NCI-H2107 treated with DMSO at 0.1 percent for 48 hours (cell line): ENCODE data around the gene CSNK2A3.
"Not testable (repeated sequence)": the region's sequence is repeated elsewhere in the genome, so short reads cannot be mapped to it uniquely, and the experiment has no call there.

Experiments used
- DNase-seq: peaks from one replicate; lab custom pipeline; 2025; ENCODE audit not compliant: unreplicated experiment; lab: John Stamatoyannopoulos, UW

The CSNK2A3 gene

GRCh38 chr11:11380340-11380739 is 27.3 kb upstream of the CSNK2A3 start:
- DNase-seq = no peak

DNA sequence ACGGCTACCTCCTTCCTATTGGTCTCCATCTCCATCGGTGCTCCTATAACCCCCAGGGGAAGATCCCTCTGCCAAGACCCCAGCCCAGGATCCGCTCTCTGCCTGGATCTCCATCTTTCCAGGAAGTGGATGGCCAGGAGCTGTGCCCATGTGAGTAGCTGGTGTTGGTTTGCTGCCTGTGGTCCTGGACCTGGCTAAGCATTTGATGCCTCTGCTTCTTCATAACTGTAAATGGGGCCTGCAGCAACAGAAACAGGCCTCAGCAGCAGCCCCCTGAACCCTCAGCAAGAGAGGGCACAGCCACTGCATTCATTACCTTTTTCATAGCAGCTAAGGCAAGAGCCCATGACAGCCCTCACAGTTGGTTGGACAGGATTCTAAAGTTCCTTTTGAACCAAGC is 26.6 kb upstream of the CSNK2A3 start:
- DNase-seq = no peak

- DNase-seq = no peak
Observed at GRCh38 chr11:11378184-11378940, 25.3 kb upstream of the CSNK2A3 start.

- no peak for DNase-seq
Observed at GRCh38 chr11:11374358-11375148, 21.5 kb upstream of the CSNK2A3 start.

DNA sequence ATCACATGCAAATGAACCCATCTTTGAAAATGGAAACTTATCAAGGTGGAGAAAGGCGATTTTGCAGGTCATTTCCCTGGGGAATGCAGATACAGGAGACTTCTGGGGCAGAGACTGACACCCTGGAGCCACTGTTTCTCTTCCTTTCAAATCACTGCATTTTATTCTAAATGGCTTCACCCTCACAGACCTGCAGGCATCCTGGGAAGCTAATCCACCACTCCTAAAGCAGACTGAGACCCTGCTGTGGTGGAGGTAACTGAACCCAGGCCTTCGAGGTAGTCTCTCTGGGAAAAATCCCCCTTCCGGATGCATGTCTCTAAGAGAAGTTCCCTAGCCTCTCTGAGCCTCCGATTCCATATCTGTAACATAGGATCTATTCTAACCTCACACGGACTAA is 20.9 kb upstream of the CSNK2A3 start:
- DNase-seq = no peak

- DNase-seq = no peak
Observed at GRCh38 chr11:11372461-11372860, 19.4 kb upstream of the CSNK2A3 start.

DNA sequence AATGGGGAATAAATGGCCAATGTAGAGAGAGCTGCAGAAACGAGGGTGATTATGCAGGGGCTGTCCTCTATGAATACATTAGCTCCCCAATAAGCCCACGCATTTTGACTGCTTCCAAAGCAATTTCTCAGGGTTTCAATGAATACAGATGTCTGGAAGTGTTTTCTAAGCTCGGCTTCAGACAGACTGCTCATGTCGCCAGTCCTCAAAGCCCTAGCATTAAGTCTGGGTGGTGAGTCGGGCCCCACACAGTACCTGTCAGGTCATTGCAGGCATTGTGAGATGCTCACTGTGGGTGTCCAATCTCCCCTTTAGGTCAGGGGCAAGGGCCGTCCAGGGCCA is 17.9 kb upstream of the CSNK2A3 start:
- DNase-seq = no peak

GRCh38 chr11:11370255-11370961 is 17.4 kb upstream of the CSNK2A3 start:
- DNase-seq = no peak

DNA sequence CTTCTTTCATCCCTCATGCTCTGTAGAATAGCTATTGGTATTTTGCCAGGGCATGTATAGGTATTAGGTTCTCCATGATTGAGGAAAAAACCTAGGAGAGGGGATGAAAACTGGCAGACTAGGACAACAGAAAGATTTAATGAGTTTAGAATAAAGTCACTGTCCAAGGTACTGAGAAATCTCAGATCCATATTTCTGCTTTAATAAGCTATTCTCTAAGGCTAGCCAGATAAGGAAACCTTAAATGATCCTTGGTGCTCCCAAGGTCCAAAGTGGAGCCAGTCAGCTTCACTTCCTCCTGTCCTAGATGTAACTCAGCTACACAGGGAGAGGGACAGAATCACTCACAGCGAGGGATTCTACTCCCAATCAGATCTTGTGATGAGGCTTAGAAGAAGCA is 13.7 kb upstream of the CSNK2A3 start:
- no peak for DNase-seq

DNA sequence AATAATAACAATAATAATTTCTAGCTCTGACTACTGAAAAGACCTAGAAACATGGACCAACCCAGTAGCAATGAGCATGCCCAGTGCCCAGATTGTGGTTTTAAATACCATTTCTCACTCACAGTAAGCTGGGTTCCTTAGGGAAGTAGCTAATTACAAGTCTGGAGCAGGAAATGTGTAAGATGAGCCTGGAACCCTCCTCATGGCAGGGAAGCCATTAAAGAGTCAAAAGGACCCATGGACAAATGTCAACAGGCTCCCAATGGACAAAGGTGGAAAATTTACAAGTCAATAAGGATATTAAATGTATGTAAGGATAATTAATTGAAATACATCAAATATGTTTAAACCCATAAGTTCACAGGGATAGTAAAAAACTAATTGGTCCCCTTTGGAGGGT is 10.6 kb upstream of the CSNK2A3 start:
- no peak for DNase-seq

- DNase-seq = no peak
Observed at GRCh38 chr11:11359611-11360010, 6.6 kb upstream of the CSNK2A3 start.

GRCh38 chr11:11356842-11357241 is 3.8 kb upstream of the CSNK2A3 start:
- no peak for DNase-seq

DNA sequence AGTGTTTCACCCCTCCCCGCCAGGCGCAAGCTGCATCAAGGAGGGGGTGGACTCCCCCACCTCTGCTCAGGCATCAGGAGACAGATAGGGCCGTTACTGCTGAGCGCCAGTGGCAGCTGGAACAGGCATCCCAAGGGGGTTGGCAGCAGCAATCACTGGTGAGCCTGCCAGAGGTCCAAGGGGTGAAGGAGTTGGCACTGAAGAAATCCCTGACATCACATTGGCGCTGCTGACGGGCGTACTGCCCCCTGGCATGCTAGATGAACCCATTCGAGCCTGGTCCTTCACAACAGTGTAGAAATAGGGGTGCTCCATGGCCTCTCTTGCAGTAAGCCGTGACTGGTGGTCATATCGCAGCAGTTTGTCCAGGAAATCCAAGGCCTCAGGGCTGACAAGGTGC is 1.2 kb downstream of the CSNK2A3 start:
- not testable (repeated sequence) for DNase-seq

- no peak for DNase-seq
Observed at GRCh38 chr11:11351042-11351586, 1.9 kb downstream of the CSNK2A3 start.

DNA sequence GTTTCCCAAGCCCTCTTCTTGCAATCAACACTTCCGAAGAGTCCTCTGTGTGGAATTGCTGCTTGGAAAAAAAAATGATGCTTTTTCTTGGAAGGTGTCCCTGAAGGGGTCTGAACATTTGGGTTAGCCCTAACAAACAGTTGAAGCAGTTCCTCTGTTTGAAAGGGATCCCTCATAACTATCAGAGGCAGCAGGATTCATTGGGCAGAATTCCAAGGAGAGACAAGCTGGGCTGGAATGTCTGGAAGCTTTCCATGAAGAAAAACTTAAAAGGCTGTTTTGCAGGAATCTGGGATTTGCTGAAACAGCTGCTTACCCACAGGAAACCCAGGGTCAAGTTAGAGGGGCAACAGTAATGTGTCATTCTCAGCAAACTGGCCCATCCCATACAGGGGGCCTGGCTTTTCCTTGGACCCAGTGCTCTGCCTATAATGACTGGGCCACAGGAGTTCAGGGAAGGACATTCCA is 3.1 kb downstream of the CSNK2A3 start:
- no peak for DNase-seq

DNA sequence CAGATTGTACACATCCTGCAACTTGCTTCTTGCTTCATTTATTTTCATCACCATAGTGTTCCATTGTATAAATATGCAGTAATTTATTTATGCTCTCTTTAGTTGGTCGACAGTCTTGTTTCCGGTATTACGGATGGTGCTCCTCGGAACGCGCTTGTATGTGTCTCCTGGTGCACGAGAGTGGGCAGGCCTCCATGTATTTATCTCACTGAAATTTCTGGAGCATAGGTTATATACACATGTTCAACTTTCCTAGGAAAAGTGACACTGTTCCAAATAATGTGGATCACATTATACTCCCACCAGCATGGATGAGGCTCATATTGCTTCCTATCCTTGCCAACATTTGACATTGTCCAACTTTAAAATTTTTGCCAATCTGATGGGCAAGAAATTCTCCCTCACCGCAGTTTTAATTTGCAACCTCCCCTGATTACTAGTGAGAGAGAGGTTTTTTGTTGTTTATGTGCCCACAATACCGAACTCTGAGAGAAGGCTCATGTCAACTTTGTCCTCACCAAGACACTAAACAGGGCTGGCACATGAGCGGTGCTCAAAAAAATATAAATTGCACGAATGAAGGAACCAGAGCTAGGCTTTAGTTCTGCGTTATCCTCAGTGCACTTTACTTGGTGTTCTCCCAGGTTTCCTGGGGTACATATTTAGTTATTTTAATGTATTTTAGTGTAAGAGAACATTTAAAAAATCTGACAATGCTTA is 3.8 kb downstream of the CSNK2A3 start:
- no peak for DNase-seq

GRCh38 chr11:11348303-11348702 is 4.7 kb downstream of the CSNK2A3 start:
- DNase-seq = no peak

GRCh38 chr11:11347592-11347991 is 5.5 kb downstream of the CSNK2A3 start:
- DNase-seq = no peak

DNA sequence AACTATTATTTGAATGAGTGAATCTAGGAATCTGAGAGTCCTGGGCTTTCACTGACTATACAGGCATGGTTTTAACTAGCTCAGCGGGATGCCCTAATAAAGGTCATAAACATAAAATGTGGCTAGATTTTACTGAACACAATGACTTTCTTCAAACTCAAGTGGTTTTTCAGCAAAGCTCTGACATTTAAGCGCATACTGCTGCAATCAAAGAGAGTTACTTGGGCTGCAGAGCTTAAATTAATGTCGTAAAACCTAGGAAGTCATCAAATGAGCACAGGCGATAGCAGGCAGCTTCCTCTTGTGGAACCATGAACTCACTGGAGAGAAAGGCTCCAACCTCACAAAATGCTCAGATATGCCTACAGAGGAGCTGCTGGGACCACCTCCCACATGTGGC is 6.7 kb downstream of the CSNK2A3 start:
- peak; percentile 86 for DNase-seq

DNA sequence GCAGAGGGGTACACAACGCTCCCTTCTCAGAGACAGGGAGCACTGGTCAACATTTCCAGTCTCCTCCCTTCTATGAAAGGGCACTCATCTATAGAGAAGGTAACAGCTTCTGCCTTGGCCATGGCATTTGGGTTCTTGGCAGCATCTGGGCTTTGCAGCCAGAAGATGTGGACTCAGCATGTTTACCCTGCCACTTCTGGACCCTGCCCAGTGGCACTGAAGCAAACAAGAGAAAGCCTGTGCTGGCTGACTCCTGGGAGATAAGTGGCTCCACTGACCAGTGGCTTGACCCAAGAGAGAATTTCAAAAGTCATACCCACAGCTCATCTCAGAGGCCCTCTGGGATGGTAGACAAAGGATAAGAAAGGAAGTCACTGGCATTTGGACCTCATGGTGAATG is 8.0 kb downstream of the CSNK2A3 start:
- DNase-seq = no peak

- DNase-seq = no peak
Observed at GRCh38 chr11:11344045-11344444, 9.0 kb downstream of the CSNK2A3 start.
